Measurements from ENCODE around the gene CDH10. TPM values are rescaled to one million over a fixed set of nuclear protein-coding genes. Genes with fewer than 3 reads are reported as not detected.

The CDH10 gene
- total RNA-seq, 1 donor from 2014 or later, result not detected

GRCh38 chr5:24439465-24439864 lies 205.3 kb downstream of the CDH10 start:
- no peak overlapping the region for H3K4me3 ChIP-seq
- H3K9me3 ChIP-seq (replicated peaks), result no peaks in the 10 kb centered on the region
- H3K36me3 ChIP-seq, result no peaks in the 10 kb centered on the region
- no peak overlapping the region for H3K27ac ChIP-seq (replicated peaks)
- H3K27me3 ChIP-seq (ENCODE audit: low read depth), result no peaks in the 10 kb centered on the region
- intact Hi-C loops (cut with micrococcal nuclease), result no loop called here
- H3K4me1 ChIP-seq, result no peaks in the 10 kb centered on the region
- TF ChIP-seq CTCF (IDR thresholded peaks at IDR 0.05; ENCODE audit: borderline replicate concordance), result no peak
- no peak for DNase-seq

Data from left ventricle myocardium inferior (tissue), 1 donor.